HG03066 (cell line): Measurements from ENCODE around the gene ADAMTS1.

Source experiments
- ATAC-seq: cut with Tn5 transposase; IDR thresholded peaks from one replicate; pipeline ENCODE4 v1.9.1; 2021; ENCODE audit warnings: low read depth; ENCODE audit not compliant: unreplicated experiment

The ADAMTS1 gene

DNA sequence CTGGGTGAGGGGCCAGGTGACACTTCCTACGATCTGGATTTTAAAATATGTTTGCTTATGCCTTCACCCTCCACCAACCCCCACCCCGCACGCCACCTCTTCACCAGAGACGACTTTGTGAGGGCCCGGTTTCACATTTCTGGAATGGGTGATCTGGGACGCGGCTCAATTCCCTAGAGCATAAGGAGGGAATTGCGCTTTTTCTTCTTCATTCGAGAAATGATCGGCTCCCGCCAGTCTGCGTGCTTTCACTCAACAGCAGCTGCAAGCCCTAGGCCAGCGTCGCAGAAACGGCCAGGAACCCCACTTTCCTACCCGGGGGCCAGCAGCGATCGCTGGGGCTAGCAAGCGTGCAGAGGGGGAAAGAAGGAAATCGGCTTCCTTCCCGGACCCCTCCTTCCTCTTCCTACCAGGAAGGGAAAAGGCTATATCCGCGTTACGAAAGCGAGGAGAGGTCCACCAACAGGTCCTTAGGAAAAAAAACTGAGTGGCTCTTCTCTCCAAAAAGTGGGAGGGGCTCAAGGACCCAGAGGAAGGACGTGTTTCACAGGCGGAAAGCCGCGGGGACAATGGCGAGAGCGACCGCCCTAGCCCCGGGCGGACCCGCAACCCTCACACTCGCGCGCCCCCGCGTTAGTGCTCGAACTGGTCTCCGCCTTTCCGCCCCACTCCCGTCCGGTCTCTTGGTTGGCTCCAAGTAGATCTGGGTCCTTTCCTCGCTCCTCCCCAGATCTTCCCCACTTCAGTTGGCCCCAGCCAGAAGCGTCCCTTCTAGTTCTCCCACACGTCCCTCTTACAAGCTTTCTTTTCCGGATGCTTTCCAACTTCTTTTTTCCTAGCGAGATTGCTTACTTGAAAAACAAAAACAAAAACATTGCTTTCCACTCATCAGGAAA, 1.1 kb upstream of the ADAMTS1 start:
- ATAC-seq: no peak

DNA sequence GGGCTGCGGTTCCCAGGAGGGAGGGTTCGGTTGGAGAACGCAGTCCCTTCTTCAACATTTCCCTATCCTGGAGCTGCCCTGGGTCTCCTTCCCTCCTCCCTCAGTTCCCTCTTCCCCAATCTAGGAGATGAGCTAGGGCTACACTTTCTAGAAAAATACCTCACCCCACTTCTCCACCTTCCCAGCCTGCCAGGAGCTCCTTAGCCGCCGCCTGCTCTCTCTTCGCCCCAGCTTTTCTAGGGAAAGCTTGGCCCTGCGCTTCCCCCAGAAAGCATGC, 488 bp upstream of the ADAMTS1 start:
- ATAC-seq: no peak

GRCh38 chr21:26844258-26845065, 747 bp downstream of the ADAMTS1 start:
- no peak for ATAC-seq

DNA sequence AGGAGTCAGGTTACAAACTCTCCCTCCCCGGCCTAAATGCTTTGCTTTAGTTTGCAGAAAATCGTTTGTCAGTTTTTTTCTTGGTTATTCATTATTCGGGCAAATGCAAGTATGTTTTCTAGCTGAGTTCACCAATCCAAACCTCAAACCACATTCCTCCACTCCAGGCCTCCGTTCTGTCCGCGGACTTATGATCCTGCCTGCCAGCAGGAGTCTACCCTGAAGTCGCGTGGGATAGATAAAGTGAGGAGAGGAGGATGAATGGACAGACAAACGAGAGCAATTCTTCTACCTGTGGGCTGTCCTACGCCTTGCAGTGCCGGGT, 1.3 kb downstream of the ADAMTS1 start:
- no peak for ATAC-seq

GRCh38 chr21:26842974-26843932, 2.0 kb downstream of the ADAMTS1 start:
- no peak for ATAC-seq

GRCh38 chr21:26842300-26842699, 2.9 kb downstream of the ADAMTS1 start:
- ATAC-seq: no peak

- ATAC-seq: no peak
These were observed 4.3 kb downstream of the ADAMTS1 start for GRCh38 chr21:26840912-26841311.

- ATAC-seq: no peak
These were observed 5.0 kb downstream of the ADAMTS1 start for GRCh38 chr21:26840201-26840600.

GRCh38 chr21:26837539-26837938, 7.7 kb downstream of the ADAMTS1 start:
- ATAC-seq: no peak

- ATAC-seq: no peak
These were observed 8.7 kb downstream of the ADAMTS1 start for GRCh38 chr21:26836528-26836927.

DNA sequence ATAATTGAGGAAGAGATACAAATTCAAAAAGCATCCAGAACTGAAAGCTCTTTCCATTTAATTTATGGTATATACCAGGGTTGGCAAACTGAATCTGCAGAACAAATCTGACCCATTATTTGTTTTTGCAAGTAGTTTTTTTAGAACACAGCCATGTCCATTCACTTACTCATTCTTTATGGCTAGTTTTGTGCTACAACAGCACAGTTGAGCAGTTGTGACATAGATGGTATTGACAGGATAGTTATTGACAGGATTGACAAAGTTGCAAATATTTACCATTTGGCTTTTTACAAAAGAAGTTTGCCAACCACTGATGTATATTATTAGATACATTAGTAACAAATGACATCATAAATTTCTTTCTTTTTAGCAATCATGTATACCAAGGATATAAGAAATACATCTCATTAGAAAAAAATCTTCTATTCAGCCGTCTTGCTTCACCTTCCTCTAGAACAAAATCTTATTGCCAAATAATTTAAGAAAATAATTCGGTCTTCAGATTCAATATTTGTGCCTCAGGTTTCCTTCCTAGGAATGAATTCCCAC, 9.4 kb downstream of the ADAMTS1 start:
- no peak for ATAC-seq

DNA sequence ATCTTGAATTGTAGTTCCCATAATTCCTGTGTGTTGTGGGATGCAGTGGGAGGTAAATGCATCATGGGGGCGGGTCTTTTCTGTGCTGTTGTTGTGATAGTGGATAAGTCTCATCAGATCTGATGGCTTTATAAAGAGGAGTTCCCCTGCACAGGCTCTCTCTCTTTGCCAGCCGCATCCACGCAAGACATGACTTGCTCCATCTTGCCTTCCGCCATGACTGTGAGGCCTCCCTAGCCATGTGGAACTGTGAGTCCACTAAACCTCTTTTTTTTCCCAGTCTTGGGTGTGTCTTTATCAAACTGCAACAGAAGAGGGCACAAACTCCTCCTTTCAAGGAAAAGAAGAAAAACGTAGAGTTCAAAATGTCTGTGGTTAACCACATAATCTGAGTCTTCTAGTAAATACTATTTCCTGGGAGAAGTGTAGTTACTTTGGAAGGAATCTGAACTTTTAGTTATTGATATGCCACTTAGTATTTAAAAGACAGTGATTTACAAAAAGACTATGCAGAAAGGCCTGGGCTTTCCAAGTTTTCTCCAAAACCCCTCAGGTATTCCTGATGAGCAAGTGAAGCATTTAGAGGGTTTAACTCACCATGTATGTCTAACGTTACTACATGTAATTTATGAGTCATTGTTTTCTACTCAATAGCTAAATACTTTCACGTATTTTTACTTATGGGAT, 10.0 kb downstream of the ADAMTS1 start:
- ATAC-seq: no peak

DNA sequence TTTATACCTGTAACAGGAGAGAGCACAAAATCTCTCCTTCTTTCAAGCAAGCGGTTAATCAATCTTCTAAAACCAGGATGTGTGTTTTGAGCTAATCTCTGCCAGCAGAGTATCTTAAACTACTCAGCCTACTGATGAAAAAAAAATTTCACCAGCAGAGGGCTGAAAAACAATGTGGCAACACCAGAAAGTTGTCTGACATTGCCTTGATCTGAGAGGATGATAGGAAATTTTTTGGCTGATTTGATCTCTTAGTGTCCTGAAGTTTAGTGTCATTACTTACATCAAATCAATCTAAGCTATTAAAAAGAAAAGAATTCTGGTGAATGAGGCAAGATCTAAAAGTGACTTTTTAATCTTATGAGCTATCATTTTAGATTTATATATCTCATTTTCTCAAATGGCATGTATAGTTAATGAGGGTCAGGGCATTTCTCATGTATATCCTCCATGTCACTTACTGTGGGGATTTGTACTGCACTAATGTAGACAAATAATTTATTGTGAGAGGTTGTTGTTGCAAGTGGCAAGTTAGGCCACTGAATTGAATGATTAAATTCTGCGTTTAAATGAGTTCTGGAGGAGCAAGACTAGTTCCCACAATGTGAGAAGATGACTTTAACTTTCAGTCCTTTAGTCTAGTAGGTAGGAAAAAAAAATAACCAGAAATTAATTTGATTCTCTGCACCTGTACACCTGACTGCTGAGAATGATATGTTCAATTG, 10.9 kb downstream of the ADAMTS1 start:
- ATAC-seq: no peak

DNA sequence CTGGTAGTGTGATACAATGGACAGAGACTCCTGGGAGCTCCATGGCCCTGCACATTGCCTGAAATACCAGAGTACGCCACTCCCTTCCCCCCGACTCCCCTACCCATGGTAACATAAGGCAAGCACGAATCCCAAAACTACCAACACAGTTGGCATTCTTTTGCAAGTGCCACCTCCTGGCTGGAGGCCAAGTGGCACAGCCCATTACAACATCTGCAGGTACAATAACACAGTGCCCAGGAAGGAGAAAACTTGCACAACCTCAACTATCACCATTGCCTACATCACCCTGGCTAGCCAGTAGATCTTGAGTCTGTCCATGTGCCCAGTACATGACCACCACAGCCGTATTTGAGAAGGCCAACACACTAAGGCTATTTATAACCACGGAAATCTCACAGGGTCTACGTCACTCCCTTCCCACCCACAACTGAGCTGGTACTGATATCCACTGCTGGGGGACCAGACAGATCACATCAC, 11.7 kb downstream of the ADAMTS1 start:
- no peak for ATAC-seq

- no peak for ATAC-seq
These were observed 12.2 kb downstream of the ADAMTS1 start for GRCh38 chr21:26833011-26833410.

DNA sequence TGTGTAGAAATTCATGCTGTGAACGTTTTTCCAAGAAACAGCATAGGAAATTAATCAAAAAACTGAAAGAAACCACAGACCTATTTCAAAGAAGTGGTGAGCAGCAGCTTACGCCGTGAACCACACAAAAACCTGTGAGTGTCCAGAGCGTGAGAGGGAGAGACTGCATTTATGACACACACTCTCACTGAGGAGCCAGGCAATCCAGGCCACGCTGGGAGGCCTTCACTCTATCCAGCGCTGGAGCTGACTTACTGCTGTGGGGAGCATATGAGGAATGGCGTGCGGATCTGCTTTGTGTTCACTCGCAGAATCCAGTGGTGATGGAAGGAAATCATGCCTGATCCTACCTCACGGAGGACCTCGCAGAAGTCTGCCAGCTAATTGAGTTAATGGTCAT, 12.7 kb downstream of the ADAMTS1 start:
- ATAC-seq: no peak

- no peak for ATAC-seq
These were observed 18.4 kb downstream of the ADAMTS1 start for GRCh38 chr21:26826801-26827200.

- ATAC-seq: no peak
These were observed 24.7 kb downstream of the ADAMTS1 start for GRCh38 chr21:26820509-26820908.

DNA sequence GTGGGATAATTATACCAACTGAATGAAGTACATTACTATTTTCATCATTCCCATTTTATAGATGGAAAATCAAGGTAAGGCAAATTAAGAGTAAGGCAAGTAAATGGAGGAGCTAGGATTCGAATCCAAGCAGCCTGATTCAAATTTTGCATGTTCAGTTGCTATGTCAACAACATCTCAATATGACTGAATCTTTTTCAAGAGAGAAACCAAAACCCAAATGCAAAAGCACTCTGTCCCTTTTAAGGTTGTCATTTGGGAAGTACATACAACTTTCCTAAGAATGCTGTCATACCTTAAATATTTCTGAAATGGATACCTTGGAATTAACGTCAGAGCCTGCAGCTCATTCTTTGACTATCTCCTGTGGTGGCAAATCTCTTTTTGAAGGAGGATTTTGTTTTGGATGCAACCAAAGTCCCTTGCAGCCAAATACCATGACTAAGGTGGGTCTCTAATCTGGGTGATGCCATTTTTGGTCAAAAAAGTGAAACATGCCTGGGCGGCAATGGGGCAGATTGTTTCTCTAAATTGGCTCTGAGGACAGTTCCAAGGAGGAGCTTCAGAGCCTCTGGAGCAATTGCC, 25.4 kb downstream of the ADAMTS1 start:
- ATAC-seq: no peak
